Measurements from ENCODE around the gene NF1.

Gene NF1

GRCh38 chr17:31112001-31112661, 17.4 kb downstream of the NF1 start (continued):
- TF ChIP-seq ZNF518A (tag by site-specific recombination; conservative IDR thresholded peaks at IDR 0.05; ENCODE audit: low read depth) (no peak), ZNF654 (tag by site-specific recombination; IDR thresholded peaks at IDR 0.05; ENCODE audit: low read depth) (no peak), ZNF645 (tag by site-specific recombination; IDR thresholded peaks at IDR 0.05) (no peak), ZNF560 (tag by site-specific recombination; IDR thresholded peaks at IDR 0.05; ENCODE audit: borderline replicate concordance) (no peak), ZNF660 (tag by site-specific recombination; IDR thresholded peaks at IDR 0.05) (no peak), ZNF664 (tag by site-specific recombination; IDR thresholded peaks at IDR 0.05) (no peak), PRDM2 (tag by site-specific recombination; IDR thresholded peaks at IDR 0.05; ENCODE audit: borderline replicate concordance) (no peak), SCRT2 (tag by site-specific recombination; IDR thresholded peaks at IDR 0.05) (peak; percentile 56; the same call in 1 of the 2 replicates), ZNF776 (tag by site-specific recombination; IDR thresholded peaks at IDR 0.05; ENCODE audit: borderline replicate concordance) (no peak), IKZF3 (tag by site-specific recombination; IDR thresholded peaks at IDR 0.05) (no peak), ZNF629 (tag by site-specific recombination; IDR thresholded peaks at IDR 0.05) (0 out of 2 replicates have a peak, but pooled peaks have one; percentile 3), SETDB1 (IDR thresholded peaks at IDR 0.05; ENCODE audit: insufficient read length, low read length) (no peak), ZNF76 (tag by site-specific recombination; IDR thresholded peaks at IDR 0.05; ENCODE audit: borderline replicate concordance, low read depth) (no peak), ZNF302 (tag by site-specific recombination; IDR thresholded peaks at IDR 0.05; ENCODE audit: low read depth) (no peak), ZNF792 (tag by site-specific recombination; IDR thresholded peaks at IDR 0.05) (no peak), ZBTB1 (tag by site-specific recombination; IDR thresholded peaks at IDR 0.05) (no peak), GFI1B (tag by site-specific recombination; IDR thresholded peaks at IDR 0.05) (no peak), ZNF558 (tag by site-specific recombination; IDR thresholded peaks at IDR 0.05) (no peak), ZNF311 (tag by site-specific recombination; IDR thresholded peaks at IDR 0.05; ENCODE audit: borderline replicate concordance) (no peak), ZNF555 (tag by site-specific recombination; conservative IDR thresholded peaks at IDR 0.05) (no peak), PRDM4 (tag by site-specific recombination; IDR thresholded peaks at IDR 0.05) (peak; percentile 89), ZFHX2 (tag by site-specific recombination; conservative IDR thresholded peaks at IDR 0.05) (no peak), ZNF211 (tag by site-specific recombination; IDR thresholded peaks at IDR 0.05; ENCODE audit: low read depth) (no peak), KLF8 (tag by site-specific recombination; IDR thresholded peaks at IDR 0.05) (no peak), ZNF501 (tag by site-specific recombination; IDR thresholded peaks at IDR 0.05) (no peak), ZNF658 (tag by site-specific recombination; IDR thresholded peaks at IDR 0.05) (no peak)

Measured in HEK293 (cell line).